Upper lobe of left lung (tissue), 6 donors: ENCODE measurements around the gene KCNIP2. TPM values are rescaled to one million over a fixed set of nuclear protein-coding genes. Genes with fewer than 3 reads are reported as not detected.
A peak's percentile ranks its signal among the peaks of the same experiment; 100 is the strongest.

Source experiments
- ATAC-seq, 2 donors: fragments of 200-7000 bp; cut with Tn5 transposase; one replicate each; pipeline ENCODE4 v1.9.1; 2022; ENCODE audit warnings: mild to moderate bottlenecking in 2 of 2, moderate library complexity in 2 of 2; ENCODE audit not compliant: low FRiP score in 2 of 2
- DNase-seq, 2 donors: peaks; one replicate each; pipeline ENCODE4 v3.0.0-alpha.2; 2019 to 2020
- H3K27ac ChIP-seq, 4 donors: fragments of 200-600 bp; sonication (generic); one replicate each; pipeline ENCODE4 v1.5.1; 2016 to 2019
- H3K27me3 ChIP-seq, 4 donors: fragments of 200-600 bp; sonication (generic); one replicate each; pipeline ENCODE4 v1.5.1; 2017 to 2019
- H3K36me3 ChIP-seq, 4 donors: fragments of 200-600 bp; sonication (generic); one replicate each; pipeline ENCODE4 v1.5.1; 2016 to 2019
- H3K4me1 ChIP-seq, 4 donors: fragments of 200-600 bp; sonication (generic); one replicate each; pipeline ENCODE4 v1.5.1; 2018 to 2019
- H3K4me3 ChIP-seq, 4 donors: fragments of 200-600 bp; sonication (generic); one replicate each; pipeline ENCODE4 v1.5.1; 2017 to 2019; ENCODE audit warnings: mild to moderate bottlenecking in 2 of 4, moderate library complexity in 1 of 4
- H3K9me3 ChIP-seq, 4 donors: fragments of 200-600 bp; sonication (generic); one replicate each; pipeline ENCODE4 v1.5.1; 2018 to 2019
- EP300 ChIP-seq, 4 donors: sonication (generic); formaldehyde crosslinking; IDR thresholded peaks; one replicate each; pipeline ENCODE4 v1.5.1; 2017; ENCODE audit warnings: antibody characterized with exemption in 4 of 4, control low read depth in 2 of 4
- POLR2A ChIP-seq, 4 donors: fragments of 450-650 bp; IDR thresholded peaks; one replicate each; pipeline ENCODE4 v1.5.1; 2016 to 2017; ENCODE audit warnings: antibody characterized with exemption in 4 of 4, mild to moderate bottlenecking in 2 of 4
- POLR2AphosphoS5 ChIP-seq, 2 donors: sonication (generic); formaldehyde crosslinking; IDR thresholded peaks; one replicate each; pipeline ENCODE4 v1.5.1; 2017; ENCODE audit warnings: antibody characterized with exemption in 2 of 2
- WGBS, 2 donors: methylation state at CpG; one replicate each; pipeline ENCODE4 v1.1.5; 2017 to 2018; 5-methylcytosine and 5-hydroxymethylcytosine counted together
- total RNA-seq, 6 donors: library from RNA; depleted of rRNA in 4 of 6; stranded (reverse); fragments of >200 nt in 4 of 6; gene quantifications; one replicate each; pipeline versions ENCODE4 v1.1.0 to v1.2.1, GENCODE V29; 2016 to 2021
- TF ChIP-seq, protein P1 (sequence below), 6 experiments: fragments of 450-650 bp in 4 of 6; fragments of 200-600 bp in 2 of 6; sonication (generic) in 2 of 6; IDR thresholded peaks; one replicate each; pipeline ENCODE4 v1.5.1; 2016 to 2019; ENCODE audit warnings: antibody characterized with exemption in 6 of 6
- donor health status: DM: no; HTN: no; CAD: no; lungs with moderate emphysema.
- donor health status: DM: no; HTN: yes; CAD: no; lungs with severe emphysema.

KCNIP2 gene
- total RNA-seq, 6 donors from 2014 or later: 0.76 to 21.0 (median 3.8) TPM

DNA sequence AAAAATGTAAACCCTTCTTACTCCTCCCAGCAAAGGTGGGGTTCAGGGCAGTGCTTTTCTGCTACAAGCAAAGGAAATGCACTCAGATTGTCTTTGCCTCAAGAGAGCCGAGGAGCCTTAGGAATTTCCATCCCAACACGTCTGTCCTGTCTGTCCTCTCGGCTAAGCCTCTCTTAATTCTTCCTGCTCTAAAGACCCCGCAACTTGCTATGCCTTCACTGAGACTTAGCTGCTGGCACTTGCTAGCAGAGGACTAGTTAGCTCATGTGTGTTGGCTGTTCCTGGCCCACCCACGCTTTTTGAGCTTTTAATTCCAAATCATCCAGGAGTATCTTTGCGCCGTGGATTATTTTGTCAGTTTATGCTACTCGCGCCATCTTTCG is 59.9 kb downstream of the KCNIP2 start:
- peaks cover 45 to 57% (median 46%) of the 10 kb centered on the region in 4 donors for H3K4me1 ChIP-seq
- peak overlapping the region in 3 of 4 donors; percentile 28 to 65 (median 48) for H3K27ac ChIP-seq
- H3K4me3 ChIP-seq: peak overlapping the region; percentile 52 to 67 (median 62)
- TF ChIP-seq, protein P1, sequence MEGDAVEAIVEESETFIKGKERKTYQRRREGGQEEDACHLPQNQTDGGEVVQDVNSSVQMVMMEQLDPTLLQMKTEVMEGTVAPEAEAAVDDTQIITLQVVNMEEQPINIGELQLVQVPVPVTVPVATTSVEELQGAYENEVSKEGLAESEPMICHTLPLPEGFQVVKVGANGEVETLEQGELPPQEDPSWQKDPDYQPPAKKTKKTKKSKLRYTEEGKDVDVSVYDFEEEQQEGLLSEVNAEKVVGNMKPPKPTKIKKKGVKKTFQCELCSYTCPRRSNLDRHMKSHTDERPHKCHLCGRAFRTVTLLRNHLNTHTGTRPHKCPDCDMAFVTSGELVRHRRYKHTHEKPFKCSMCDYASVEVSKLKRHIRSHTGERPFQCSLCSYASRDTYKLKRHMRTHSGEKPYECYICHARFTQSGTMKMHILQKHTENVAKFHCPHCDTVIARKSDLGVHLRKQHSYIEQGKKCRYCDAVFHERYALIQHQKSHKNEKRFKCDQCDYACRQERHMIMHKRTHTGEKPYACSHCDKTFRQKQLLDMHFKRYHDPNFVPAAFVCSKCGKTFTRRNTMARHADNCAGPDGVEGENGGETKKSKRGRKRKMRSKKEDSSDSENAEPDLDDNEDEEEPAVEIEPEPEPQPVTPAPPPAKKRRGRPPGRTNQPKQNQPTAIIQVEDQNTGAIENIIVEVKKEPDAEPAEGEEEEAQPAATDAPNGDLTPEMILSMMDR (IDR thresholded peaks at IDR 0.05): no peak
- no peak for TF ChIP-seq POLR2AphosphoS5 (IDR thresholded peaks at IDR 0.05)
- TF ChIP-seq EP300 (IDR thresholded peaks at IDR 0.05): no peak
- no peak for TF ChIP-seq POLR2A (IDR thresholded peaks at IDR 0.05)
- DNase-seq (no peak), ATAC-seq (no peak)
- WGBS, 2 donors: 61 to 71% methylated on average over 10 of the region's 10 CpGs
- peaks cover 0 to 11% (median under 1%) of the 10 kb centered on the region in 4 donors for H3K27me3 ChIP-seq
- H3K9me3 ChIP-seq: no peaks in the 10 kb centered on the region
- H3K36me3 ChIP-seq: peaks cover 4 to 47% (median 30%) of the 10 kb centered on the region in 4 donors

DNA sequence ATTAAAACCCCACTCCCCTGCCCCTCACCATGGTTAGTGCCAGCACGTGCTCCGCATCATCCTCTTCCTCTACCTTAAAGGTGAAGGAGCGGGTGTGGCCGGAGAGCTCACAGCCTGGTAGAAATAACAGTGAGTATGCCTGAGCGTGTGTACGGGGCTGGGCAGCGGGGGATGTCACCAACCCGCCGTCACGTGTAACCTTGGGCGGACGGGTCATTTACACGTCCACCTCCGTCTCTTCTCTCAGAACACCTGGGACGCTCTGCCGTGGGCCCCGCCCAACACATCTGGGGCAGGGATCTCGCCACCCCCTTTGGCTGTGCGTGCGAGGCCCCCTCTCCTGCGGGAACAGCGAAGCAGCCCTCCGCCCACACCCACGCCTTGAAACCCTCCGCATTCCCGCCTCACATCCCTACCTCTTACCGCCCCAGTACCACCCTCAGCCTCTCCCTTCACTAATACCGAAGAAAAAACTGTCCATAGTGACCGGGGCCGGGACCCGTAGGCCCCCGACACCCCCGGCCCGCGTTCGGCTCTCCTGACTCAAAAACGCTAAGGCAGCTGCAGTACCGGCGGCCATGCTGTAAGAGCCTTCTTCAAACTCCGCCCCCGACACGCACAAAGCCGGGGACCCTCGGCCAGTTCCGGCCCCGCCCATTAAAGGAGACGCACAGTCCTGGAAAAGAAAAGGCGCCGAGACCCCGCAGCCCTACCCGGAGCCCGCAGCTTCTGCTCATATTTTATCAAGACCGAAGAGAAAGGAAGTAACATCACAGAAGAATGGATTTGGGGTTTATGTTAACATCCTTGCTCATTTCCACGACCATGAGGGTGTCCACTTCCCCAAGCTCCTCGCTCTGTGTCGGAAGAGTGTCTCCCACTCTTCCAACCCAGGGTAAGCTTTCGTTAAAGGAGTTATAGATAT is 60.5 kb downstream of the KCNIP2 start, which contains the start of gene NPM3:
NPM3 (minus strand) TSS at position 636 of the 925 bp plus-strand sequence; CDS start at position 580, 56 bp downstream.
- TF ChIP-seq POLR2AphosphoS5 (IDR thresholded peaks at IDR 0.05) (peak in 1 of 2 donors; percentile 43), POLR2A (IDR thresholded peaks at IDR 0.05) (peak in 1 of 4 donors; percentile 11)
- TF ChIP-seq, protein P1 (IDR thresholded peaks at IDR 0.05): no peak
- Histone ChIP-seq H3K27me3 (peaks cover 0 to 17% (median 6%) of the 10 kb centered on the region in 4 donors), H3K27ac (peak within 1 kb of the TSS in 3 of 4 donors; percentile 28 to 65 (median 48)), H3K9me3 (no peaks in the 10 kb centered on the region), H3K4me1 (peaks cover 47 to 59% (median 49%) of the 10 kb centered on the region in 4 donors), H3K36me3 (peaks cover 4 to 41% (median 26%) of the 10 kb centered on the region in 4 donors), H3K4me3 (peak within 1 kb of the TSS; percentile 52 to 67 (median 62))
- peak; percentile 63 to 81 for ATAC-seq
- DNase-seq: peak; percentile 83 to 90
- WGBS, 2 donors: 2 to 3% methylated on average over 33 to 51 of the region's 57 CpGs

- peaks cover 0 to 17% (median 7%) of the 10 kb centered on the region in 4 donors for H3K27me3 ChIP-seq
- 66 to 73% methylated on average over 13 to 17 of the region's 17 CpGs for WGBS, 2 donors
- no peak for DNase-seq
- H3K27ac ChIP-seq: no peak overlapping the region
- peaks cover 47 to 56% (median 49%) of the 10 kb centered on the region in 4 donors for H3K4me1 ChIP-seq
- H3K4me3 ChIP-seq: peak overlapping the region; percentile 52 to 67 (median 62)
- no peaks in the 10 kb centered on the region for H3K9me3 ChIP-seq
- ATAC-seq: no peak
- peaks cover 4 to 32% (median 20%) of the 10 kb centered on the region in 4 donors for H3K36me3 ChIP-seq
- TF ChIP-seq POLR2A (IDR thresholded peaks at IDR 0.05) (no peak), POLR2AphosphoS5 (IDR thresholded peaks at IDR 0.05) (no peak), EP300 (IDR thresholded peaks at IDR 0.05) (no peak)
- TF ChIP-seq, protein P1 (IDR thresholded peaks at IDR 0.05): no peak
These were observed 61.4 kb downstream of the KCNIP2 start for GRCh38 chr10:101781984-101782810.

GRCh38 chr10:101781655-101781983 is 62.0 kb downstream of the KCNIP2 start:
- H3K4me3 ChIP-seq: no peak overlapping the region
- TF ChIP-seq POLR2A (IDR thresholded peaks at IDR 0.05): no peak
- no peak for TF ChIP-seq POLR2AphosphoS5 (IDR thresholded peaks at IDR 0.05)
- no peak for TF ChIP-seq EP300 (IDR thresholded peaks at IDR 0.05)
- TF ChIP-seq, protein P1 (IDR thresholded peaks at IDR 0.05): no peak
- H3K9me3 ChIP-seq: no peaks in the 10 kb centered on the region
- DNase-seq: no peak
- H3K27me3 ChIP-seq: peaks cover 0 to 22% (median 10%) of the 10 kb centered on the region in 4 donors
- no peak overlapping the region for H3K27ac ChIP-seq
- no peak for ATAC-seq
- WGBS, 2 donors: 85 to 86% methylated on average over 7 of the region's 7 CpGs
- peaks cover 47 to 57% (median 49%) of the 10 kb centered on the region in 4 donors for H3K4me1 ChIP-seq
- peaks cover 4 to 26% (median 14%) of the 10 kb centered on the region in 4 donors for H3K36me3 ChIP-seq
